RWPE2 (cell line): ENCODE measurements around the gene CNNM2.

Experiments
- ATAC-seq: fragments of 200-7000 bp; cut with Tn5 transposase; 3 replicates; pipeline ENCODE4 v1.9.1; 2021; ENCODE audit warnings: low read depth
- DNase-seq: peaks from one replicate; pipeline ENCODE4 v3.0.0-alpha.2; 2020; ENCODE audit warnings: low spot score
- H3K27ac ChIP-seq: fragments of 450-650 bp; 2 replicates; pipeline ENCODE4 v1.5.1; 2017; ENCODE audit warnings: mild to moderate bottlenecking; ENCODE audit not compliant: poor library complexity, severe bottlenecking
- H3K27me3 ChIP-seq: fragments of 250-450 bp; sonication (Bioruptor Pico); 2 replicates; pipeline ENCODE4 v1.5.1; 2021; ENCODE audit warnings: mild to moderate bottlenecking, moderate library complexity; ENCODE audit not compliant: insufficient read depth, poor library complexity, severe bottlenecking
- H3K36me3 ChIP-seq: fragments of 250-450 bp; sonication (Bioruptor Pico); 2 replicates; pipeline ENCODE4 v1.5.1; 2020; ENCODE audit warnings: low read depth, mild to moderate bottlenecking, moderate library complexity
- H3K4me1 ChIP-seq: fragments of 250-450 bp; sonication (Bioruptor Pico); 2 replicates; pipeline ENCODE4 v1.5.1; 2021; ENCODE audit warnings: mild to moderate bottlenecking, moderate library complexity; ENCODE audit not compliant: insufficient read depth, poor library complexity, severe bottlenecking
- H3K4me3 ChIP-seq: fragments of 250-450 bp; sonication (Bioruptor Pico); 2 replicates; pipeline ENCODE4 v1.5.1; 2021; ENCODE audit warnings: mild to moderate bottlenecking, moderate library complexity; ENCODE audit not compliant: severe bottlenecking
- H3K9me3 ChIP-seq: fragments of 250-450 bp; sonication (Bioruptor Pico); 2 replicates; pipeline ENCODE4 v1.5.1; 2021; ENCODE audit warnings: mild to moderate bottlenecking, moderate library complexity; ENCODE audit not compliant: severe bottlenecking
- TF ChIP-seq, protein P1 (sequence below): fragments of 450-650 bp; IDR thresholded peaks from one replicate; pipeline ENCODE4 v1.5.1; 2017; ENCODE audit warnings: mild to moderate bottlenecking, moderate library complexity; ENCODE audit not compliant: poor library complexity, severe bottlenecking

CNNM2 gene

DNA sequence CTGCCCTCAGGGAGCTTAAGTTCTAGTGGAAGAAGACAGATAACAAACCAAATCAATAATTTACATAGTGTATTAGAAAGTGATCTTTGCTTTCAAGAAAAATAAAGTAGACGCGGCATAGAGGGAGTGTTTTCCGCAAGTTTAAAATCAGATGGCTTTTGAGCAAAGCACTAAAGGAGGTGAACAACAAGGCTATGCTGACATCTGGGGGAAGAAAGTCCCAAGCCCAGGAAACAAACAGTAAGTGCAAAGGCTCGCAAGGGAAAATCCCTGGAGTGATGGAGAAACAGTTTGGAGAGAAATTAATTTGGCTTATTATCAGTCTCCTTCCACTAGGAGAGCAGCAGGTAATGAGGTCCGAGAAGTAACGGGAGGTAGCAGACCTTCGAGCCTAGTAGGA, 1.9 kb upstream of the CNNM2 start:
- no peaks in the 10 kb centered on the region for H3K36me3 ChIP-seq
- no peak overlapping the region for H3K4me3 ChIP-seq
- H3K27me3 ChIP-seq: no peaks in the 10 kb centered on the region
- H3K9me3 ChIP-seq: no peaks in the 10 kb centered on the region
- ATAC-seq (no peak), DNase-seq (no peak)
- peaks cover 5% of the 10 kb centered on the region for H3K4me1 ChIP-seq
- no peak overlapping the region for H3K27ac ChIP-seq
- TF ChIP-seq, protein P1, sequence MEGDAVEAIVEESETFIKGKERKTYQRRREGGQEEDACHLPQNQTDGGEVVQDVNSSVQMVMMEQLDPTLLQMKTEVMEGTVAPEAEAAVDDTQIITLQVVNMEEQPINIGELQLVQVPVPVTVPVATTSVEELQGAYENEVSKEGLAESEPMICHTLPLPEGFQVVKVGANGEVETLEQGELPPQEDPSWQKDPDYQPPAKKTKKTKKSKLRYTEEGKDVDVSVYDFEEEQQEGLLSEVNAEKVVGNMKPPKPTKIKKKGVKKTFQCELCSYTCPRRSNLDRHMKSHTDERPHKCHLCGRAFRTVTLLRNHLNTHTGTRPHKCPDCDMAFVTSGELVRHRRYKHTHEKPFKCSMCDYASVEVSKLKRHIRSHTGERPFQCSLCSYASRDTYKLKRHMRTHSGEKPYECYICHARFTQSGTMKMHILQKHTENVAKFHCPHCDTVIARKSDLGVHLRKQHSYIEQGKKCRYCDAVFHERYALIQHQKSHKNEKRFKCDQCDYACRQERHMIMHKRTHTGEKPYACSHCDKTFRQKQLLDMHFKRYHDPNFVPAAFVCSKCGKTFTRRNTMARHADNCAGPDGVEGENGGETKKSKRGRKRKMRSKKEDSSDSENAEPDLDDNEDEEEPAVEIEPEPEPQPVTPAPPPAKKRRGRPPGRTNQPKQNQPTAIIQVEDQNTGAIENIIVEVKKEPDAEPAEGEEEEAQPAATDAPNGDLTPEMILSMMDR: no peak

DNA sequence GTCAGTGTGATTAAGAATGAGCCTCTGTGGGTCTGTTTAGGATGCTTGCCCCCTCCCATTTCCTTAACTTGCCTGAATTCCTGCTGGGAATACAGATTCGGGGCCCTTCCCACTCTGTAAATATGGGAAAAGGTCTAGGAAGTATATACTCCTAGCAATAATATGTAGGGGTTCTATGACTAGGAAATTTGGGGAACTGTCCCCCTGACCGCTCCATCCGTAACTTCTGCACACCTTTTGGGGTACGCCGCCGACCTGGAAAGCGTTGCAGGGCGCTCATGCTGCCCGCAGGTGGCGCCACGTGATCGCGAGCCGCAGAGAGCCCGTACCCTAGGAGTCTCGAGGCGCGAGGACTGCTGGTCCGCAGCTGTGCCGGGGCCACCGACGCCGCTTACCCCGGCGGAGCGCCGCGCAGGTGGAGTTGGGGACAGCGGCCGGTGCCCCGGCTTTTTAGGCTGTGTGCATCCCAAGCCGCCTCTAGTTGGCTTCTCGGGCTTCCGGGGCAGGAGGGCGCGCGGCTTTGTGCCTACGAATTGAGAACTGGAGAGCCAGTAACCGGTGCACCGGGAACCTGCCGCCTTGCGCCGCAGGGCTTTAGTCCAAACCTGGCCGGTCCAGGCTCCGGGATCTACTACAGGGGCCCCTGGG, 656 bp upstream of the CNNM2 start:
- H3K36me3 ChIP-seq: no peaks in the 10 kb centered on the region
- ATAC-seq (peak; percentile 54), DNase-seq (peak; percentile 78)
- H3K4me3 ChIP-seq: peak overlapping the region; percentile 63
- TF ChIP-seq, protein P1: peak; percentile 98
- no peaks in the 10 kb centered on the region for H3K9me3 ChIP-seq
- no peak overlapping the region for H3K27ac ChIP-seq
- peaks cover 5% of the 10 kb centered on the region for H3K4me1 ChIP-seq
- H3K27me3 ChIP-seq: no peaks in the 10 kb centered on the region

DNA sequence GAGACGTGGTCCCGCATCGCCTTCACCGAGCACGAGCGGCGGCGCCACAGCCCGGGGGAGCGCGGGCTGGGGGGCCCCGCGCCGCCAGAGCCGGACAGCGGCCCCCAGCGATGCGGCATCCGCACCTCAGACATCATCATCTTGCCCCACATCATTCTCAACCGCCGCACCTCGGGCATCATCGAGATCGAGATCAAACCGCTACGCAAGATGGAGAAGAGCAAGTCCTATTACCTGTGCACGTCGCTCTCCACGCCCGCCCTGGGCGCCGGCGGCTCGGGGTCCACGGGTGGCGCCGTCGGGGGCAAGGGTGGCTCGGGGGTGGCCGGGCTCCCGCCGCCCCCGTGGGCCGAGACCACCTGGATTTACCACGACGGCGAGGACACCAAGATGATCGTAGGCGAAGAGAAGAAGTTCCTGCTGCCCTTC, 737 bp downstream of the CNNM2 start:
- Histone ChIP-seq H3K4me3 (peak overlapping the region; percentile 63), H3K9me3 (no peaks in the 10 kb centered on the region), H3K4me1 (peaks cover 5% of the 10 kb centered on the region), H3K27me3 (no peaks in the 10 kb centered on the region), H3K36me3 (no peaks in the 10 kb centered on the region), H3K27ac (no peak overlapping the region)
- TF ChIP-seq, protein P1: no peak
- ATAC-seq (no peak), DNase-seq (no peak)

DNA sequence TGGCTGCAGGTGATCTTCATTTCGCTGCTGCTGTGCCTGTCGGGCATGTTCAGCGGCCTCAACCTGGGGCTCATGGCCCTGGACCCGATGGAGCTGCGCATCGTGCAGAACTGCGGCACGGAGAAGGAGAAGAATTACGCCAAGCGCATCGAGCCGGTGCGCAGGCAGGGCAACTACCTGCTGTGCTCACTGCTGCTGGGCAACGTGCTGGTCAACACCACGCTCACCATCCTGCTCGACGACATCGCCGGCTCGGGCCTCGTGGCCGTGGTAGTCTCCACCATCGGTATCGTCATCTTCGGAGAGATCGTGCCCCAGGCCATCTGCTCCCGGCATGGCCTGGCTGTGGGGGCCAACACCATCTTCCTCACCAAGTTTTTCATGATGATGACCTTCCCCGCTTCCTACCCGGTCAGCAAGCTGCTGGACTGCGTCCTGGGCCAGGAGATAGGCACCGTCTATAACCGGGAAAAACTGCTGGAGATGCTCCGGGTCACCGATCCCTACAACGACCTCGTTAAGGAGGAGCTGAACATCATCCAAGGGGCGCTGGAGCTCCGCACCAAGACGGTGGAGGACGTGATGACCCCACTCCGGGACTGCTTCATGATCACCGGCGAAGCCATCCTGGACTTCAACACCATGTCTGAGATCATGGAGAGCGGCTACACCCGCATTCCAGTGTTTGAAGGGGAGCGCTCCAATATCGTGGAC, 1.3 kb downstream of the CNNM2 start:
- Histone ChIP-seq H3K27ac (no peak overlapping the region), H3K4me3 (peak overlapping the region; percentile 63), H3K36me3 (no peaks in the 10 kb centered on the region), H3K27me3 (no peaks in the 10 kb centered on the region), H3K9me3 (no peaks in the 10 kb centered on the region), H3K4me1 (peaks cover 5% of the 10 kb centered on the region)
- TF ChIP-seq, protein P1: no peak
- DNase-seq (no peak), ATAC-seq (no peak)
